DND-41 (cell line): ENCODE measurements around the gene C1QTNF6.

ENCODE experiments used
- ATAC-seq: fragments of 200-7000 bp; cut with Tn5 transposase; 3 replicates; pipeline ENCODE4 v1.9.1; 2021; ENCODE audit warnings: low read depth; ENCODE audit not compliant: insufficient read depth
- DNase-seq: peaks from one replicate; pipeline ENCODE4 v3.0.0-alpha.2; 2020
- H2AFZ ChIP-seq: 2 replicates; pipeline ENCODE4 v1.6.0; 2012; ENCODE audit warnings: low read depth, low read length
- H3K27ac ChIP-seq: 2 replicates; pipeline ENCODE4 v1.5.1; 2012; ENCODE audit warnings: low read length, inconsistent platforms
- H3K27me3 ChIP-seq: fragments of 200-600 bp; sonication (generic); 2 replicates; pipeline ENCODE4 v1.6.0; 2012; ENCODE audit warnings: low read length, mild to moderate bottlenecking, inconsistent platforms; ENCODE audit not compliant: insufficient read depth, poor library complexity
- H3K36me3 ChIP-seq: 2 replicates; pipeline ENCODE4 v1.5.1; 2012; ENCODE audit warnings: low read length, inconsistent platforms; ENCODE audit not compliant: insufficient read depth
- H3K4me1 ChIP-seq: 2 replicates; pipeline ENCODE4 v1.5.1; 2012; ENCODE audit warnings: mild to moderate bottlenecking, low read length; ENCODE audit not compliant: insufficient read depth
- H3K4me2 ChIP-seq: 2 replicates; pipeline ENCODE4 v1.6.0; 2012; ENCODE audit warnings: mild to moderate bottlenecking, moderate library complexity, low read length, inconsistent platforms; ENCODE audit not compliant: insufficient read depth
- H3K4me3 ChIP-seq, 2 experiments: fragments of 200-600 bp in 1 of 2; shearing (Covaris generic) in 1 of 2; 2 replicates each; pipeline ENCODE4 v1.5.1; 2012 to 2016; ENCODE audit warnings: inconsistent platforms in 2 of 2, low read length in 2 of 2, mild to moderate bottlenecking in 2 of 2, low read depth in 1 of 2, moderate library complexity in 1 of 2
- H3K79me2 ChIP-seq: 2 replicates; pipeline ENCODE4 v1.6.0; 2012; ENCODE audit warnings: low read length, inconsistent platforms; ENCODE audit not compliant: insufficient read depth
- H3K9ac ChIP-seq: 2 replicates; pipeline ENCODE4 v1.6.0; 2012; ENCODE audit warnings: low read depth, mild to moderate bottlenecking, inconsistent platforms, low read length, moderate library complexity
- H3K9me3 ChIP-seq: 2 replicates; pipeline ENCODE4 v1.5.1; 2012; ENCODE audit warnings: low read length, moderate library complexity, mild to moderate bottlenecking, inconsistent platforms; ENCODE audit not compliant: insufficient read depth, severe bottlenecking
- H4K20me1 ChIP-seq: 2 replicates; pipeline ENCODE4 v1.6.0; 2012; ENCODE audit warnings: low read length; ENCODE audit not compliant: insufficient read depth
- EZH2 ChIP-seq: IDR thresholded peaks from 3 replicates; pipeline ENCODE4 v1.6.1; 2012; ENCODE audit warnings: borderline replicate concordance, low read depth, mild to moderate bottlenecking, moderate library complexity, low read length, inconsistent platforms; ENCODE audit not compliant: severe bottlenecking
- TF ChIP-seq, protein P1 (sequence below): IDR thresholded peaks from 2 replicates; pipeline ENCODE4 v1.5.1; 2012; ENCODE audit warnings: borderline replicate concordance, low read length, moderate library complexity, mild to moderate bottlenecking; ENCODE audit not compliant: poor library complexity, severe bottlenecking; ENCODE audit errors: extremely low read depth

Gene C1QTNF6

DNA sequence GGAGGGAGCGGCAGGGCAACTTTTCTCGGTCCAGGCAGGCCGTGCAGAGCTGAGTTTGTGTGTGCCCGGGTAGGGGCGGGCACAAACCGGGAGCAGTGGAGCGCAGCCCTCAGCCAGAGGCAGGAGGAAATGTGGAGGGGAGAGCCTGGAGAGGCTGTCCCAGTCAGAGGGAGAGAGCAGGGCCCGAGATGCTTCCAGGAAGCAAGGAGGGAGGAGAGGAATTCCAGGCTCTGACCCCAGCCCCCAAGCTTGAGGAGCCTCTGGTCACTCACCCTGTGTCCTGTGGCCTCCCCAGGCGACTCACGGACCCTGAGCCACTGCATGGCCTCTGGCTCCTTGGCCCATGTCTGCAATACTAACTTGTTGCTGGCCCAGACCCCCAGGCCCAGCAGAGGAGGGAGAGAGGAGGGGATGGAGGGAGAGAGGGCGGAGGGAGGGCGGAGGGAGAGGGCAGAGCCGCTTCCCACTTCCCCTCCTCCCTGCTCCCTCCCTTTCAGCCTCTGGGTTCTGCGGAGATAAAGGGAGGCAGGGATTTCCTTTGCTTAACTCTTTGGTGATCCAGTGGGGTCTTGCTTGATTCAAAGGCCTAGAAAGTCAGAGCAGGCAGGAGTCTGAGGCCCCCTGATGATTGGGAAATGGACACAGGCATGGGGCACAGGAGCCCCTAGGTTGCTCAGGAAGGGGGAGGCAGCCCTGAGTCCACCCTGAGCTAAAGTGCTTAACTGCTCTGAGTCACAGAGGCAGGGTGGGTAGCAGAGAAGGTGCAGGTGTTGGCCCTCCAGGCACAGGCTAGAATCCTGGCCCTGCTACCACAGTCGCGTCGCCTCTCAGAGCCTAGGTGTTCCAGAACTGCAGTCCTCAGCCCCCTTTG, at the start of gene C1QTNF6:
C1QTNF6 (minus strand) TSS at position 357 of the 871 bp plus-strand sequence; CDS start at position 323, 34 bp downstream.
- H3K9me3 ChIP-seq = no peaks in the 10 kb centered on the region
- peak within 1 kb of the TSS; percentile 12; the same call in 1 of the 2 replicates for H3K27ac ChIP-seq
- H3K36me3 ChIP-seq = no peaks in the 10 kb centered on the region
- H4K20me1 ChIP-seq = no peaks in the 10 kb centered on the region
- no peak for ATAC-seq
- H3K4me1 ChIP-seq = peaks cover 18% of the 10 kb centered on the region
- no peak within 1 kb of the TSS; the same call in 1 of the 2 replicates for H2AFZ ChIP-seq
- H3K4me3 ChIP-seq = no peak within 1 kb of the TSS
- TF ChIP-seq, protein P1, sequence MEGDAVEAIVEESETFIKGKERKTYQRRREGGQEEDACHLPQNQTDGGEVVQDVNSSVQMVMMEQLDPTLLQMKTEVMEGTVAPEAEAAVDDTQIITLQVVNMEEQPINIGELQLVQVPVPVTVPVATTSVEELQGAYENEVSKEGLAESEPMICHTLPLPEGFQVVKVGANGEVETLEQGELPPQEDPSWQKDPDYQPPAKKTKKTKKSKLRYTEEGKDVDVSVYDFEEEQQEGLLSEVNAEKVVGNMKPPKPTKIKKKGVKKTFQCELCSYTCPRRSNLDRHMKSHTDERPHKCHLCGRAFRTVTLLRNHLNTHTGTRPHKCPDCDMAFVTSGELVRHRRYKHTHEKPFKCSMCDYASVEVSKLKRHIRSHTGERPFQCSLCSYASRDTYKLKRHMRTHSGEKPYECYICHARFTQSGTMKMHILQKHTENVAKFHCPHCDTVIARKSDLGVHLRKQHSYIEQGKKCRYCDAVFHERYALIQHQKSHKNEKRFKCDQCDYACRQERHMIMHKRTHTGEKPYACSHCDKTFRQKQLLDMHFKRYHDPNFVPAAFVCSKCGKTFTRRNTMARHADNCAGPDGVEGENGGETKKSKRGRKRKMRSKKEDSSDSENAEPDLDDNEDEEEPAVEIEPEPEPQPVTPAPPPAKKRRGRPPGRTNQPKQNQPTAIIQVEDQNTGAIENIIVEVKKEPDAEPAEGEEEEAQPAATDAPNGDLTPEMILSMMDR = no peak
- TF ChIP-seq EZH2 = no peak
- H3K27me3 ChIP-seq = no peaks in the 10 kb centered on the region
- DNase-seq = no peak
- no peaks in the 10 kb centered on the region for H3K79me2 ChIP-seq
- peak within 1 kb of the TSS; percentile 19; the same call in 1 of the 2 replicates for H3K9ac ChIP-seq
- H3K4me2 ChIP-seq = peak within 1 kb of the TSS; percentile 32; the same call in 1 of the 2 replicates

DNA sequence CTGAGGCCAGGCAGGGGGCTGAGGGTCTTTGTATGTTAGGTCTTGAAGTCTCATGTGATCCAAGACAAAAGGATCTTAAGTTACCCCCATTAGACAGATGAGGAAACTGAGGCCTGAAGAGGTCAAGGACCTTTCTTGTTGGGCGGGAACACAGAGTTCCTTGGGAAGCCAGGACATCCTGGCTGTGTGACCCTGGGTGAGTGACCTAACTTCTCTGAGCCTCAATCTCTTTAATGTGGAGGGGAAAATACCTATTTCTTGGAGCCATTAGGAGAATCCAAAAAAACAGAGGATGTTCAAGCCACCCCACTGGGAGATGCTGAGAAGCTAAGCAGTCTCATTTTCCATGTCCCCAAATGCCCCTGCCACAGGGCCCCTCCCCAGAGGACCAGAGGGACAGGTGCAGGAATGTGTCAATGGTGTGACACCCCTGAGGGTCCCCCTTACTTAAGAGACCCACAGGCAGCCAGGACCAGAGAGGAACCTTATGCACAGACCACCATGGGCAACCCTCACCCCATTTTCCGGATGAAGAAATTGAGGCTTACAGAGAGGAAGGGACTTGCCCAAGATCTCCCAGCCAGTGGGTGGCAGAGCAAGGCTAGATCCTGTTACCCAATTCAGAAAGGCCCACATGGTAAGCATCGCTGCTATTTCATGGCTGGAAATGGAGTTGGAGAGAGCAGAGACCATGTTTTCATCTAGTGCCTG, 48.0 kb upstream of the C1QTNF6 start:
- peak overlapping the region; percentile 33; the same call in 1 of the 2 replicates for H3K27ac ChIP-seq
- peaks cover 94% of the 10 kb centered on the region for H3K36me3 ChIP-seq
- peaks cover 84% of the 10 kb centered on the region for H4K20me1 ChIP-seq
- peaks cover 79% of the 10 kb centered on the region for H3K79me2 ChIP-seq
- ATAC-seq = no peak
- H3K9ac ChIP-seq = no peak overlapping the region
- no peak overlapping the region for H2AFZ ChIP-seq
- DNase-seq = no peak
- H3K27me3 ChIP-seq = no peaks in the 10 kb centered on the region
- no peak overlapping the region for H3K4me3 ChIP-seq
- TF ChIP-seq EZH2 = no peak
- TF ChIP-seq, protein P1 = no peak
- H3K9me3 ChIP-seq = no peaks in the 10 kb centered on the region
- no peak overlapping the region for H3K4me2 ChIP-seq
- H3K4me1 ChIP-seq = peaks cover 55% of the 10 kb centered on the region

DNA sequence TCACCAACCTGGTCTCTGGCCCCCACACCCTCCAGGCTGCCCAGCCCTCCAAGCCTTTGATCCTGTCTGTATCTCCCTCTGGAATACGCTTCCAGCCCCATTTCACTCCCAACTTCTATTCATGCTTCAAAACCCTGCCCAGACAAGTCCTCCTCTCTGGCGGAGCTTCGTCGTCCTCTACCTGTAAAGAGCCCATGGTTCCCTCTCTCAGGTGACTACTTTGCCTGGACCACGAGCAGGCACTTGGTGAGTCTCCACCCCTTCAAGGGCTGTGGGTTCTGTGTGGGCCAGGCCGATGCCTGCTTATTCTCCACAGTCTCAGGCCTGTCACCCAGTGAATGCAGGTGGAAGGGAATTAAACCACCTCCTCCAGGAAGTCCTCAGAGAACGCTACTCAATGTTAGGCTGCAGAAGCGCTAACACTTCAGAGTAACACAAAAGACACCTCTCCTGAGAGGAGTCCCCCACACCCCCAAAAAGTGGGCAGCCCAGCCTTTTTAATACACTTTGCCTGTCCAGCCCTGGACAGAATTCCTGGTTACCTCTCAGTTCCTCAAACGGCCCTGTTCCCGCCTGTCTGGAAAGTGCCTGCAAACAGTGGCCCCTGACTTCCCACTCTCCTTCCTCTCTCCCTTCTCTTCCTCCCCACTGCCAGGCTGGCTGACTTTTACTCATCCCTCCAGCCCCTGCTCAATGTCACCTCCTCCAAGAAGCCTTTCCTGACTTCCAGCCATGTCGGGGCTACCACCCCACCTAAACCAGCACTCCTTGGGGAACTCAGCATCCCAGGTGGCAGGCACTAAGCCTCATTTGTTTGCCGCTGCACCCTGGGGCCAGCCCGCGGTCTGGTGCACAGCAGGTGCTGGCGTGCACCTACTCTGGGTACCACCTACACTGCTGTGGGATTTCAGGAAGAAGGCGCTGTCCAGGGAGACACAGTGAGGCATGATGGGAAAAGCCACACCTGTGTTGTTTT, 47.0 kb upstream of the C1QTNF6 start:
- no peak overlapping the region for H2AFZ ChIP-seq
- DNase-seq (no peak), ATAC-seq (no peak)
- peaks cover 55% of the 10 kb centered on the region for H3K4me1 ChIP-seq
- H3K9ac ChIP-seq = no peak overlapping the region
- no peak overlapping the region for H3K4me2 ChIP-seq
- peaks cover 69% of the 10 kb centered on the region for H3K79me2 ChIP-seq
- H3K9me3 ChIP-seq = no peaks in the 10 kb centered on the region
- H4K20me1 ChIP-seq = peaks cover 77% of the 10 kb centered on the region
- H3K27me3 ChIP-seq = no peaks in the 10 kb centered on the region
- peaks cover 92% of the 10 kb centered on the region for H3K36me3 ChIP-seq
- H3K4me3 ChIP-seq = no peak overlapping the region
- H3K27ac ChIP-seq = peak overlapping the region; percentile 31
- TF ChIP-seq, protein P1 = no peak
- TF ChIP-seq EZH2 = no peak
